Activated naive CD8-positive, alpha-beta T cell treated with anti-CD3 and anti-CD28 coated beads, Interleukin-2, amount 50 U/mL, for 16 hours (primary cell): ENCODE measurements around the gene TNIK.

Source experiments
- DNase-seq: peaks from one replicate; pipeline ENCODE4 v3.0.0-alpha.2; 2020; ENCODE audit warnings: low read depth, low spot score

TNIK gene

GRCh38 chr3:171283183-171283847 is 176.9 kb downstream of the TNIK start:
- DNase-seq = no peak

DNA sequence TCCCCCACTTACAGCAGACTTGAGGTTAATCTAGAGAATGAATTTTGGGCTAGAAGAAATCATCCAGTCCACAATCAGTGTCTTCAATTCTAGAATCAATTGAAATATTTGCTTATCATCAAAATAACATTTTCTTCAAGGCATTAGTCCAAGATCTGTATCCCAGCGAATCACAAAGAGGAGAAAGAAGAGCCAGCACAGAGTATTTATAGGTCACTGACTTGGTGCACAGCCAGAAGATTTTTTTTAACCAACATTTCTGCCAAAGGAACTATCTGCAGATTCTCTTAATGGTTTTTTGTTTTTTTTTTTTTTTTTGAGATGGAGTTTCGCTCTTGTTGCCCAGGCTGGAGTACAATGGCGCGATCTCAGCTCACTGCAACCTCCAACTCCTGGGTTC is 178.2 kb downstream of the TNIK start:
- DNase-seq = no peak

GRCh38 chr3:171281256-171281992 is 178.8 kb downstream of the TNIK start:
- no peak for DNase-seq

GRCh38 chr3:171279972-171280371 is 180.2 kb downstream of the TNIK start:
- no peak for DNase-seq

DNA sequence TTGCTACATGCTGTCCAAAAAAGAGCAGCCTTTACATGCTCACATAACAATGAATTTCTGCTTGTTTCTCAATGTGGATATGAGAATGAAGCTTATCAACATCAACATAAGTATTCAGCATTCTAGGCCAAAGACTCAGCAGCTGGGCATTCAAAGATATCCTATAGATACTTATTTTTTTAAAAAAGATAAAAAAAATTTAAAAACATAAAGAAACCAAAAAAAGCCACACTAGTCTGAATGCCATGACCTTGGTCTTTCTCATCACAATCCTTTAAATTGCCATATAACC is 182.0 kb downstream of the TNIK start:
- no peak for DNase-seq

GRCh38 chr3:171277456-171278298 is 182.5 kb downstream of the TNIK start:
- DNase-seq = no peak

GRCh38 chr3:171276923-171277322 is 183.3 kb downstream of the TNIK start:
- no peak for DNase-seq

GRCh38 chr3:171274222-171274621 is 186.0 kb downstream of the TNIK start:
- no peak for DNase-seq

GRCh38 chr3:171270541-171270940 is 189.7 kb downstream of the TNIK start:
- no peak for DNase-seq

DNA sequence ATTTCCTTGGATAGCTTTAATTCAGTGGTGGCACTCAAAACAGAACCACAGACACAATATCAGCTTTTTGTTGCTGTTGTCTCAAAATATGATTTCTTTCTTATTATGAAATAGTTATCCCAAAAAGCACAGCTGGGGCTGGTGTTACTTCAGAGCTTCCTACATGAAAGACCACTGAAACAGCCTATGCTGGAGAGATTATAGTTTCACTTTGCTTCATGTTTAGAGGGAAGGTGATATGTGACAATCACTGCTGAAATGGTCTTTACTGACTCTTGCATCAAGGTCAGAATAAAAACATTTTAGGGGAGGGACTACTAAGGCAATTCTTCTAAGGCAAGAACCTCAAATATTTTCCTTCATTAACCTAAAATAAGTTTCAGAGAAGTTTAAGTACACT is 190.7 kb downstream of the TNIK start:
- no peak for DNase-seq

- DNase-seq = no peak
These were observed 191.5 kb downstream of the TNIK start for GRCh38 chr3:171268677-171269076.

DNA sequence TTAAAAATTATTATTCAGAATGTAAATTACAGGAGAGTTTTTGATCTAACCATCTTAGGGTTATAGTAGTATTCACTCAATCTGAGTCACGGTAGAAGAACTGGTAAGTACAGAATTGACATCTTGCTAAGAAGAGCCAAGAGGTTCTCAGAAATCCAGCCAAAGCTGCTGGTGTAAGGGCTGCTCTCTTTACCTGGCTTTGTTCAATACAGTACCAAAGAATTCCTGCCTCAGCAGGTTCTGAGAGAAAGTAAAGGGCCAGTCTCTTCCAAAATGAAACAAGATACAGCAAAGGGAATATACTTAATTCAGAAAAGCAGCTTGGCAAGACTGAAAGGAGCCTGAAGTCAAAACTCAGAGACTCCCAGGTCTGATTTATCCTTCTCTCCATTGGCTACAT is 193.1 kb downstream of the TNIK start:
- DNase-seq = no peak

- no peak for DNase-seq
These were observed 193.5 kb downstream of the TNIK start for GRCh38 chr3:171266740-171267073.

DNA sequence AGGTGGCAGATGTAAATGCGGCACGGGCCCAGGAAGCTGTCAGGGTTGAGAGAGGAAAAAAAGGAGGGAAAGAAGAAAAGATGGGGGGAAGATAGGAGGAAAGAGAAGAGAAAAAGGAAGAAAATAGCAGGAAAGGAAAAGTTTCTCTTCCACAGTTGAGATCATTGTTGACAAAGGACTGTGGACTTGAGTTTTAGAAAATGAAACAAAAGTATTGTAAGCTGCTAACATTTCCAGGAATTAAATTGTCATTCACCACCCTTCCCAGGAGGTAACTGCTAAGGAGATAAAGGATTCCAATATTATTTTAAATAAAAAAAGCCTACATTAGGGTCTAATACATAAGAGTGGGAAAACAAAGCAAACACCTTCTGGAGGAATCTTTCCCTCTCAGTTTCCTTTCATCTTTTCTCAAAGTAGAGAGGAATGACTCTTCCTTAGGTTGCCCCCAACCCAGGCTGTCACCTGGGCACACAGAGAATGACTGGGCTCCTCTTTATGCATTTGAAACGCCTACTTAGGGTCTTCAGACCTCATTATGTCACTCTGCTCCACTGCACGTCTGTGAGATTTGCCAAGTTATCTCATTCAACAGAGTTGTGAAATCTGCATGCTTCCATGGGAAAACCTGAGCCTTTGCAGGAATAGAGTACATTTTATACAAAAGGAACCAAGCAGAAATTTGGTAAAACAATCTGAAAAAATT is 194.0 kb downstream of the TNIK start:
- no peak for DNase-seq

DNA sequence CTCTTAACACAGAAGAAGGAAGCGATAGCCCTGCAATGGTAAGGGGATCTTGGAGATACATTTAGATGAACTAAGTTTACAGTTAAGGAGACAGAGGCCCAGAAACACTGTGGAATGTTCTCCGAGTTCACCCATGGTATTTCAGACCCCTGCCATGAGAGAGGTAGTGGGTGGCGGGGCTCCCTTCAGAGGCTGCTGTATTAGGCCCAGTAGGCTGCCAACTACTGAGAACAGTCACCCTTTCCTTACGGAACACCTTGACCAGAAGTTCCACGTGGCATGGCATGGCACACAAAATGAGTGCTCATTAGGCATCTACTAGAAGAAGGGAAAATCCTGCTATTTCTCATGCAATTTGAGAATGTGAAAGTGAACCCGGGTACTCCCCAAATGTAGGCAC is 195.4 kb downstream of the TNIK start:
- no peak for DNase-seq

DNA sequence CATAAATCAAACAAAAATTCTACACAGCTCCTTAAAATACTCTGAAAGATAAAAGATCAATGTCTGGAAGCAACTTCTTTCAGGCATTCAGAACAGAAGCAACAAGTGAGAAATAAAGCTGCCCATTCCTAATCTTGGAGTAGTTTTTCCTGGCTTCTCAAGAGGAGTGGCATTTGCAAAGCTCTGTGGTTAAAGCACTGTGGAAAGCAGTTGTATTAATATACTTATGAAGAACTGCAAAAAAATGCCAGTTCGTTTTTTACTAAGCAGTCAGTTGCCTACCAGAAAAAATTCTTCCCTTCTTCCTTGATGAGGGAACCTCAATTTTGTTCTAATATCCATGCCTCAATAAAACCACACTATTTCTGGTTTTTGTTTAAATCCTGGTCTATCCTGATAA is 197.8 kb downstream of the TNIK start:
- DNase-seq = no peak

DNA sequence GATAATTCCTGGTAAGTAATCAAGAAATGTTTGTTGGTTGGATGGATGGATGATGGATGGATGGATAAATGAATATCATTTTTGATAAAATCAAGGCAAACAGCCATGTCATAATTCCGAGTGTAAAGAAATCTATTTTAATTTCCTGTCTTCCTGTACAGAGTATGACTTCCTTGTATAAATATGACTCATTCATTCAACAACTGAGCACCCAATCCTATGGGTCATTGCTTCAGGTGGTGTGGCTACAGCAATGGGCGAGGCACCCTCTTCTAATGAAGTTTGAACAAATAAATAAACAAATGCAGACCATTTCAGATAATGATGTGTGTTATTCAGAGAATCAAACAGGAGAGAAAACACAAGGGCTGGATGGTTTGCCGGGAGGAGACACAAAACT is 198.7 kb downstream of the TNIK start:
- DNase-seq = no peak

- no peak for DNase-seq
These were observed 199.3 kb downstream of the TNIK start for GRCh38 chr3:171260899-171261298.

- DNase-seq = no peak
These were observed 199.7 kb downstream of the TNIK start for GRCh38 chr3:171260466-171260865.

DNA sequence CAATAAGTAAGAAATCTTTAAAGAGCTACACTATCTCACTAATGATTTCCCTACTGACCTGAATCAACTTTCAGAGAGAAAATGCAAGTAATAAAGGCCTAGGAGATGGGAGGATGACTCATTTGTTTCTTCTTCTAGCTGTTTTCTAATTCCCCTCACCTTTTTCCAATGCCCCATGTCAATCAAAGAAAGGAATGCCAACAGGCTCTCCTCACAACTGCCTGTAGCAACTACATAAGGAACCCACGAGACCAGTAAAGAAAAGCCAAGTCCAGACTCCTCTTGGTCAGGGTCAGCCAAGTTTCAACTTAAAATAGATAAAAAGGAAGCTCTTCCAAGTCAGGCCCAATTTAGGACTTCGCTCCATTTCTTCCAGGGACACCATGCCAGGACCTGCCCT is 201.9 kb downstream of the TNIK start:
- no peak for DNase-seq

DNA sequence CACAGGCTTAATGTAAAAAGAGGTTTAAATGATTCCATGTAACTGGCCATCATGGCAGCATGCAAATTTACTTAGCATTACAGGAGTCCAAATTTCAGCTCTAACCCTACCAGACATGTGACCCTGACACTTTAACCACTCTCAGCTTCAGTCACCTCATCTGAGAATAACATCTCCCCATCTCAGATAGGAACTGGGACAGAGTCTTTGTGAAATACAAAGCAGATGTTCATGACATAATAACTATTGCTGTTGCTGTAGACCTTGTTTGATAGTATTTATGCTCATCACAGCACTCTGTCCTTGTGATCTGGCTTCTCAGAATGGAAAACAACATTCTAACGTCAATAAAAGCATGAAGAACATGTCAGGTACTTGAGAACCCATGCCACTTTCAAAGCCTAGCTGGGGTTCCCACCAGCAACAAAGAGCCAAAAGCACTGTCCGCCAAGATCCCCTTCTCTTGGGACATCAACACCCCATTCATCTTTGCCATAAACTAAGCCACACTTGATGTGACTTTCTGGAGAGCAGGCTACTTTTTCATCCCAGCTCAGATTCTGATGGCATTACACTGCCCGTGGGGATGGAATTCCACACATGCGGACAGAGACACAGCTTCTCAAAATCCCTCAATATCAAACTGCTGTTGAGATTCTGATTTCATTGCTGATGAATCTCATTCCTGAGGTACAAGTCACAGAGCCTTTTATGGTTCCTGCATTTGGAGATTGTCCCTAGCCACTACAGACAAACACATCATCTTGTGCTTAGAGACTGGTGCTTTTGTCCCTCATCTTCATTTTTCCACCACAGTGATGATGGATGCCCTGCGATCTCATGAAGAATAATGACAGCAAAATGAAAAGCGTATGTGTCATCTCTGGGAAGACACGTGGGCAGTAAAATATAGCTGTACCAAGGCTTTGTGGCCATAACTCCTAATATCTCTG is 202.7 kb downstream of the TNIK start:
- no peak for DNase-seq
